Measurements from ENCODE around the gene ASTN2. TPM values are rescaled to one million over a fixed set of nuclear protein-coding genes. Genes with fewer than 3 reads are reported as not detected.
"Not testable (repeated sequence)": the region's sequence is repeated elsewhere in the genome, so short reads cannot be mapped to it uniquely, and the experiment has no call there.

Gene ASTN2
- total RNA-seq, 2 experiments from 2014 or later: 3.9 TPM

GRCh38 chr9:116935149-116935897 is 479.5 kb downstream of the ASTN2 start:
- Mint-ChIP-seq H3K9me3 (peaks cover 3% of the 10 kb centered on the region), H3K27ac (no peak overlapping the region), H3K27me3 (no peaks in the 10 kb centered on the region), H3K36me3 (no peaks in the 10 kb centered on the region), H3K4me1 (no peaks in the 10 kb centered on the region), H3K4me3 (no peak overlapping the region)
- DNase-seq: no peak

GRCh38 chr9:116934131-116934530 is 480.7 kb downstream of the ASTN2 start:
- H3K36me3 Mint-ChIP-seq: no peaks in the 10 kb centered on the region
- no peaks in the 10 kb centered on the region for H3K4me1 Mint-ChIP-seq
- no peak overlapping the region for H3K27ac Mint-ChIP-seq
- H3K4me3 Mint-ChIP-seq: no peak overlapping the region
- DNase-seq: no peak
- no peaks in the 10 kb centered on the region for H3K27me3 Mint-ChIP-seq
- peaks cover 3% of the 10 kb centered on the region for H3K9me3 Mint-ChIP-seq

- Mint-ChIP-seq H3K9me3 (peaks cover 3% of the 10 kb centered on the region), H3K4me3 (no peak overlapping the region), H3K27me3 (no peaks in the 10 kb centered on the region), H3K4me1 (no peaks in the 10 kb centered on the region), H3K27ac (no peak overlapping the region), H3K36me3 (no peaks in the 10 kb centered on the region)
- no peak for DNase-seq
Measured at GRCh38 chr9:116933251-116933650, 481.6 kb downstream of the ASTN2 start.

- Mint-ChIP-seq H3K4me1 (no peaks in the 10 kb centered on the region), H3K9me3 (no peaks in the 10 kb centered on the region), H3K27ac (no peak overlapping the region), H3K4me3 (no peak overlapping the region), H3K36me3 (no peaks in the 10 kb centered on the region), H3K27me3 (no peaks in the 10 kb centered on the region)
- DNase-seq: no peak
Measured at GRCh38 chr9:116929621-116930020, 485.2 kb downstream of the ASTN2 start.

GRCh38 chr9:116928884-116929283 is 486.0 kb downstream of the ASTN2 start:
- H3K36me3 Mint-ChIP-seq: no peaks in the 10 kb centered on the region
- H3K27me3 Mint-ChIP-seq: no peaks in the 10 kb centered on the region
- H3K4me3 Mint-ChIP-seq: no peak overlapping the region
- no peaks in the 10 kb centered on the region for H3K9me3 Mint-ChIP-seq
- H3K4me1 Mint-ChIP-seq: no peaks in the 10 kb centered on the region
- H3K27ac Mint-ChIP-seq: no peak overlapping the region
- no peak for DNase-seq

DNA sequence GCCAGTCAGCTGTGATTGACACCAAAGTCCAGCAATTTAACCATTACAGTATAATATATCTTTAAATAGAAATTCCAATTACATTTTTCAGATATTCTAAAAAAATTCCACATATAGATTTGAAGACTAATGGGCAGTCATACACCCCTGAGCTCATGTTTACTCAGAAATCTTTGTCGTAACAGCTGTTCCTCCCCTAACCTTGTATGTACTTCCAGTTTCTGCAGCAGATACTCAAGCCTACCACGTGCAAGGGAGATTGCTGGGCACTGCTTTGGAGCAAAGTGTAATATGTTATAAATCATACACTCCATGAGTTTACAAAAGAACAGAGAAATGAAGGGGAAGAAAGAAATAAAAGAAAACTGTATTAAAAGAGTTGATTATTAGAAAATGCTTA is 486.6 kb downstream of the ASTN2 start:
- H3K27ac Mint-ChIP-seq: no peak overlapping the region
- no peaks in the 10 kb centered on the region for H3K36me3 Mint-ChIP-seq
- no peaks in the 10 kb centered on the region for H3K4me1 Mint-ChIP-seq
- no peaks in the 10 kb centered on the region for H3K27me3 Mint-ChIP-seq
- H3K4me3 Mint-ChIP-seq: no peak overlapping the region
- DNase-seq: no peak
- no peaks in the 10 kb centered on the region for H3K9me3 Mint-ChIP-seq

DNA sequence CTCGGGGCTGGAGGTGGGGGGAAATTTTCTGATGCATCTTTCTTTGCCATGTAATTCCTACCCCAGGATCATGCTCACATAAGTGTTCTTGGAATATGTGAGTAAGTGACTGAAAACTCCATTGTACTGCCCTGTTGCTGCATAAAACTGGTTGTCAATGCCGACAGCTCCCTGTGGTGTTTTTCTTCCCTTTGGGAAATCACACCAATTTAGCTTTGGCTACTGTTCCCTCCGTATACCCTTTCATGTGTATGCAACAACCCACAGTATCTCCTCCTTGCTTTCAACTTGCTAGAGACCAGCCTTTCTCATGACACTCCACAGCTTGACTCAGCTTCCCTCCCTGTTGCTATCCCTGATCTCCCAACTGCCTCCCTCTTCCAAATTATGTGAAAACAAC is 487.1 kb downstream of the ASTN2 start:
- H3K36me3 Mint-ChIP-seq: no peaks in the 10 kb centered on the region
- H3K4me1 Mint-ChIP-seq: no peaks in the 10 kb centered on the region
- no peaks in the 10 kb centered on the region for H3K27me3 Mint-ChIP-seq
- no peak overlapping the region for H3K27ac Mint-ChIP-seq
- no peaks in the 10 kb centered on the region for H3K9me3 Mint-ChIP-seq
- DNase-seq: no peak
- H3K4me3 Mint-ChIP-seq: no peak overlapping the region

GRCh38 chr9:116925121-116925520 is 489.7 kb downstream of the ASTN2 start:
- Mint-ChIP-seq H3K27ac (no peak overlapping the region), H3K27me3 (peaks cover 3% of the 10 kb centered on the region), H3K4me1 (no peaks in the 10 kb centered on the region), H3K36me3 (no peaks in the 10 kb centered on the region), H3K9me3 (no peaks in the 10 kb centered on the region), H3K4me3 (no peak overlapping the region)
- no peak for DNase-seq

DNA sequence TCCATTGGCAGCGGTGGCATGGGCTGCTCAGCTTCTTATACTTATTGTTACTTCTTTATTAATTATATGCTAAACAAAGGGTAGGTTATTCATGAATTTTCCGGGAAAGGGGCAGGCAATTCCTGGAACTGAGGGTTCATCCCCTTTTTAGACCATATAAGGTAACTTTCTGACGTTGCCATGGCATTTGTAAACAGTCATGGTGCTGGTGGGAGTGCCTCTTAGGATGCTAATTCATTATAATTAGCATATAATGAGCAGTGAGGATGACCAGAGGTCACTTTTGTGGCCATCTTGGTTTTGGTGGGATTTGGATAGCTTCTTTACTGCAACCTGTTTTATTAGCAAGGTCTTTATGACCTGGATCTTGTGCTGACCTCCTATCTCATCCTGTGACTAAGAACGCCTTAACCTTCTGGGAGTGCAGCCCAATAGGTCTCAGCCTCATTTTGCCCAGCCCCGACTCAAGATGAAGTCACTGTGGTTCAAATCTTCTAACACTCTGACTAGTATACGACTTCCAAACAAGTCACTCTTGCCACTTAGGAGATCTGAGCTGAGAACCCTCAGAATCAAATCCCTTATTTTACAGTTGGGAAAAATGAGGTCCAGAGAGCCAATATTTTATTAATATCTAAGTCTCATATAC is 490.3 kb downstream of the ASTN2 start:
- Mint-ChIP-seq H3K27me3 (peaks cover 3% of the 10 kb centered on the region), H3K27ac (no peak overlapping the region), H3K4me3 (no peak overlapping the region), H3K4me1 (no peaks in the 10 kb centered on the region), H3K36me3 (no peaks in the 10 kb centered on the region), H3K9me3 (no peaks in the 10 kb centered on the region)
- DNase-seq: no peak

GRCh38 chr9:116917895-116918508 is 496.9 kb downstream of the ASTN2 start:
- DNase-seq, H3K4me3 Mint-ChIP-seq, H3K9me3 Mint-ChIP-seq, H3K27ac Mint-ChIP-seq, H3K36me3 Mint-ChIP-seq, H3K4me1 Mint-ChIP-seq: not testable (repeated sequence)
- H3K27me3 Mint-ChIP-seq: peaks cover 11% of the 10 kb centered on the region

GRCh38 chr9:116913536-116913935 is 501.3 kb downstream of the ASTN2 start:
- Mint-ChIP-seq H3K36me3 (no peaks in the 10 kb centered on the region), H3K9me3 (no peaks in the 10 kb centered on the region), H3K4me1 (no peaks in the 10 kb centered on the region), H3K27me3 (peaks cover 6% of the 10 kb centered on the region), H3K27ac (no peak overlapping the region), H3K4me3 (no peak overlapping the region)
- DNase-seq: no peak

GRCh38 chr9:116910201-116910600 is 504.7 kb downstream of the ASTN2 start:
- DNase-seq: no peak
- no peak overlapping the region for H3K27ac Mint-ChIP-seq
- no peaks in the 10 kb centered on the region for H3K4me1 Mint-ChIP-seq
- no peaks in the 10 kb centered on the region for H3K9me3 Mint-ChIP-seq
- no peaks in the 10 kb centered on the region for H3K36me3 Mint-ChIP-seq
- H3K4me3 Mint-ChIP-seq: no peak overlapping the region
- peaks cover 6% of the 10 kb centered on the region for H3K27me3 Mint-ChIP-seq

- Mint-ChIP-seq H3K4me1 (no peaks in the 10 kb centered on the region), H3K27me3 (peaks cover 7% of the 10 kb centered on the region), H3K4me3 (no peak overlapping the region), H3K36me3 (no peaks in the 10 kb centered on the region), H3K9me3 (no peaks in the 10 kb centered on the region), H3K27ac (no peak overlapping the region)
- no peak for DNase-seq
Measured at GRCh38 chr9:116907989-116908388, 506.9 kb downstream of the ASTN2 start.

DNA sequence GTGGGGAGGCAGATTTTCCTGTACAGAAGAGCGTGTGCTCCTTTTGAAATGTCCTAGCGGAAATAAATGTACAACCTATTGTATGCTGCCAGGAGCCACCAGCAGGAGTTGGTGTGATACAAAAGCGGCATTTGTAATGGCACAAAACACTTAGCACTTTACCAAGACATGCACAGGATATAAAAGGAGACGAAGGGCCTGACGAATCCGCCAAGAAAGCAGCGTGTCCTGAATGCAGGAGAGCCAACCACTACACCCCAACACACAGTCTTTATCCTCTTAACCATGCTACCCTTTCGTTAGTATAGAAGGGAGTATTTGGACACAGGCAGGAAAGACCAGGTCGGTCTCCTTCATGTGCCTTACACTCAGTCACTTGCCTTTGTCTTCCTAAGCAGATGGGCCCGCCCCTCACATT is 509.7 kb downstream of the ASTN2 start:
- DNase-seq: no peak
- peaks cover 10% of the 10 kb centered on the region for H3K27me3 Mint-ChIP-seq
- no peaks in the 10 kb centered on the region for H3K4me1 Mint-ChIP-seq
- H3K4me3 Mint-ChIP-seq: no peak overlapping the region
- no peaks in the 10 kb centered on the region for H3K36me3 Mint-ChIP-seq
- no peak overlapping the region for H3K27ac Mint-ChIP-seq
- peaks cover 2% of the 10 kb centered on the region for H3K9me3 Mint-ChIP-seq

GRCh38 chr9:116904165-116904564 is 510.7 kb downstream of the ASTN2 start:
- no peak overlapping the region for H3K27ac Mint-ChIP-seq
- H3K4me1 Mint-ChIP-seq: no peaks in the 10 kb centered on the region
- peaks cover 7% of the 10 kb centered on the region for H3K9me3 Mint-ChIP-seq
- peaks cover 10% of the 10 kb centered on the region for H3K27me3 Mint-ChIP-seq
- no peak overlapping the region for H3K4me3 Mint-ChIP-seq
- no peak for DNase-seq
- H3K36me3 Mint-ChIP-seq: no peaks in the 10 kb centered on the region

DNA sequence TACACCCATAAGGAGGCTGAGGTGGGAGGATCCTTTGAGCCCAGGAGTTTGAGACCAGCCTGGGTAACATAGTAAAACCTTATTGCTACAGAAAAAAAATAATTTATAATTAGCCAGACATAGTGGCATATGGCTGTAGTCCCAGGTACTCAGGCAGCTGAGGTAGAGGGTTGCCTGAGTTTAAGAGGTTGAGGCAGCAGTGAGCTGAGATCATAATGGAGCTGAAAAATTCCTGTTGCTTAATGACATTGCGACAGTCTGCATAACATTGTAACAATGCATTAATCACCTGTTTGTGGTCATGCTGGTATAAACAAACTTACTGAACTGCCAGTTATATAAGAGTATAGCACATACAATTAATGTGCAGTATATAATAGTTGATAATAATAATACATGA is 513.6 kb downstream of the ASTN2 start:
- DNase-seq: no peak
- Mint-ChIP-seq H3K9me3 (peaks cover 7% of the 10 kb centered on the region), H3K27me3 (peaks cover 6% of the 10 kb centered on the region), H3K36me3 (no peaks in the 10 kb centered on the region), H3K4me3 (no peak overlapping the region), H3K27ac (no peak overlapping the region), H3K4me1 (no peaks in the 10 kb centered on the region)
